CD4-positive, alpha-beta T cell treated with Interleukin-4 for 4 hours (primary cell): ENCODE results near the gene ERC2.

ENCODE experiments used
- DNase-seq: peaks from one replicate; pipeline ENCODE4 v3.0.0-alpha.2; 2020

Gene ERC2

DNA sequence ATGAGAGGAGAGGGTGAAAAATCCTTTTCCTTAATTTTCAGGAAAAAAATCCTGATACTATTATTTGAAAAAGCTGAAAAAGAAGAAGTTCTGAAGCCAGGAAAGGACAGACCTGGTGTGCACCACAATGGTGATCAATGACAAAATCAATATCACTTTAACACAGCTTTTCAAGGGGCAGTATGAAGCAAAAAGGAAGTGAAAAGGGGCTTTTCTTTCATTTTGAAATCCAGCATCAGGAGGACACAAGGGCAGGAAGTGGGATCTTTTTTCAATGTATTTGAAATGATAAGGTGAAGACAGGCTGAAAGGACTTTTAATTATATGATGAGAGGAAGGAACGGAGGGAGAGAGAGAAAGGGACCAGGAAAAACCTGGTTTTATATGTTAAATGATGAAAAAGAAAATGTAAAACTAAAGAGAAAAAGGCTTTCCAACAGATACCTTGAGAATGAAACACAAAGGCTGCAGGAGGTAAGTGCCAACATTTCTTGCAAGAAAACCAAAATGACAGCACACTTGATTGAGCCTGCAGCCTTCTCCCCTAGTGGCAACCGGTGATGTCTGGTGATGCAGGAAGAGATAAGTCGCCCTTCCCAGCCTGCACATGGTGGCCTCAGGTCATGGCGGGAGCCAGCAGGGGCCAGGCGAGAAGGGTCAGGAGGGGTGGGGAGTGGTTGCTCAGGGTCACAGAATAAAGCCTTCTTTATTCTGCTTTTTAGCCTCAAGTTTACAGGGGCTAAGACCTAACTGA is 744.4 kb downstream of the ERC2 start:
- no peak for DNase-seq

DNA sequence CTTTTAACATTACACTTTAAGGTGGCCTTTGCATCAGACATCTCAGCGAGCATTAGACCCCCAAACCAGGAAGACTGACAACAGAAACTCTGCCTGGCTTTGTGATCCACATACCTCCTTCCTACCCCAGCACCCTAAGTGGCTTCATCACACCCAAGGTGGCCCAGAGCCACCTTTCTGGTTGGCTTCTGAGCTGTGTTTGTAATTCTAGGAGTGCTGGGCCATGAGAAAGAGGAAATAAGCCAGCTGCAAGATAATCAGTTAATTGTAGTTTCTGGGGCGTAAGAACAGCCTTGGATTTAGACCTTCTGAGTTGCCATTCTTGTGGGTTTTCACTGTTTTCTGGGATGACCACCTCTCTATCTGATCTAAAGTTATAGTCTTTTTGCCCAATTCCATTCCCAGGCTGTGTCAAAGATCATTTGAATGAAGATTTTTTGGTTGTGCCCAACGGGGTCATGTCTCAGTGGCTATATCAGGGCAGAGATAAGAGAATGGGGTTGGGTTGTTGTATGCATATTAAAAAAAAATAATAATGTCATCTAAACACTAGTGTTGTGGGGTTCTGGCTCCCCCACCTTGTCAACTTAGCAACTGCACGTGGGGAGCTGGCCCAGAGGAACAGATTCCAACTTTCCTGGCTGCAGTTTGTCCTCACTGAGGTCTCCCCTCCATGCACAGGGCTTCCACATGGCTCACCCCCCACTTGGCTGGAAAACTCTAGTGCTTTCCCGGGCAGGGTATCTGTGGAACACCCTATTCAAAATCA is 746.4 kb downstream of the ERC2 start:
- no peak for DNase-seq

DNA sequence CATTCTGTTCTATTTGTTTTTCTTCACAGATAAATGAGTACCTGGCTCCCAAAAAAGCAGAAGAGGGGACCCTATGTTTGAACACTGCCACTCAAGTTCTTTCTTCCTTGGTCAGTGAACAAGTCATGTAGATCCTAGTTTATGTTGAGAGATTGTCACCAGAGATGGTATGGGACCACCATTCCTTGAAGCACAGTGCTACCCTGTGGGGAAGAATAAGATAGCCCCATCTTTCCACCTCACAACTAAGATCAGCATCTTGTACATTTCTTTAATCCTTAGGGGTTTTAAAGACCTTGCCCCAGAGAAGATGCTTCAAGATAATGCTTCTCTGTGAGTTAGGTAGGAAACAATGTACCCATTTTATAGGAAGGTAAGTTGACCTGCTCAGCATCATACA is 747.7 kb downstream of the ERC2 start:
- DNase-seq = no peak

DNA sequence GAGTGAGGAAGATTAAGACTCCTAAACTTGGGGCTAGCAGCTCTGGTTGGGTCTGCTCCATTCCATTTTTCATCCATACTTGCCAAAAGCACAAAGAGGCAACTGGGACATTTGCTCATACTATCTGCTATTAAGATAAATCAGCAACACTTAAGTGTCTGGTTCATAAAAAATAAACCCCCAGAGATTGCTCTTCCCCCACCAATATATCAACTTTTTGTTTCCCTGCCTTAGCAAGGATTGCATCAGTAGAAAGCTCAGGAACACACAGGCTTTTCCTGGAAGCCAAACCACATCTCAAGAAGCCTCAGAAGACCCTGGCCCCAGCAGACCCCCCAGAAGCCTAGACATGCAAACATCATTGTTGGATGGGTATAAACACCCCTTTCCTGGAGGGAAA is 748.8 kb downstream of the ERC2 start:
- no peak for DNase-seq

DNA sequence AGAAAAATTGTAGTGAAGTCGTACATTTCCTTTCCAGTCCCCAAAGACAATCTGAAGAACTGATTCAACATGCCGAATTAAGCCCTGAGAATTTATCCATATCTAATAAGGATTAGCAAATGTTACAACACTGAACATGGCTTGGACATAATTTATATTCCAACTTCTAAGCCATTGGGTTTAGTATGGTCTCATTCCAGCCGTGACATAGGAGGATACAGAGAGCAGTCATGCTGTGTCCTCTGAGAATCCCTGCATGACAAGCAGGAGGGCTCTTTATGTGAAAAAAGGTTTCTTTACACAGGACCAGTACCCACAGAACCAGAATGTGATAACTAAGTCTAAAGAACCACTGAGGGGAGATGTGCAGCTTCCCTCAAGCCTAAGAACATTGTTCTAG is 749.3 kb downstream of the ERC2 start:
- no peak for DNase-seq

DNA sequence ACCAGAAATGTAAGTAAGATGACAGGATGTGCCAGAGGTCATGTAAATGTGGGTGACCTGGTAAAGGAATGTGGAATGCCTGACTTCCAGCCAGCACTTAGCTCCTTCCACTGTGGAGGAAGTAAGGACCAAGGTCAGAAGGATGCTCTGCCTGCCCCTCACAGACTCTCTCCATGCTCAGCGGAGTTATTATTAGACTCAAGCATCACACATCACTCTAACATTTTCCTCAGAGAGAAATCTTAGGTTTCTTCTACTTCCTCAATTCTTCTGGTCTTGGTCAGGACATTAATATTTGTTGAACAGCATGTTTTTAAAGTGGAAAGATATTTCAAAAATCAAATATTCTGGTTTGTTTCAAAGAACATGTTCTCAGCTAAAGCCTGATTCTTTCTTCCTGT is 749.7 kb downstream of the ERC2 start:
- no peak for DNase-seq

DNA sequence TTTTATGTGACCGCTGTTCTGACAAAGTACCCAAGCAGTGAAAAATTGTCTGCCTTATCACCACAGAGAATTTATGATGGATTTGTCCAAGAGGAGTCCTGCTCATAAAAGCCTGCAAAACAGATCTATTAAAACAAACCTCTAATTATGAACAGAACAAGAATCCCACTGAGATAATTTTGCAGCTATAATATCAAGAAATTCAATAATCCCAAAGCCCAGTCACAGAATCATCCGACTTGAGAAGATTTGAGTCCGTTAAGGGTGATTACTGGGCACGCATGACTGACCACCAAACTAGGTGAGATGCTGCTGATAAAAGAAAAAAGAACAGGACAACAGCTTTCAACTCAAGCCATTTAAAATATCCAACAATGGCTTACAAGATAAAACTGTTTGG is 750.2 kb downstream of the ERC2 start:
- no peak for DNase-seq

DNA sequence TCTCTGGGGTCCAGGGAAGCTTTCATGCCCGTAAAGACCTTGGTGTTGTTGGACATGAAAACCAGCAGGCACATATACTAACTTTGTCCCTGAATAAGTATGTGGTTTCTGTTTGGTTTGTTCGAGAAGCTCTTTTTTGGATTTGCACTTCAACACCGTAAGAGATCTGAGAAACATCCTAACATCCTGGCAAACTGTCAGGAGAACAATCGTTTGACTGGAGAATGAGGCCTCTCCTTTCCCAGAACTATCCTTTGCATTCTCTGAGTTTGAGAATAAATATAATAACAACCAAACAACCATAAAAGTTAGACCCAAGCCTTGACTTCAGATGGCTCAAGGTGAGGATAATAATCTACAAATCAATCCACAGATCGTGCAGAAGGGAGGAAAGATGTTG is 750.8 kb downstream of the ERC2 start:
- DNase-seq = no peak

DNA sequence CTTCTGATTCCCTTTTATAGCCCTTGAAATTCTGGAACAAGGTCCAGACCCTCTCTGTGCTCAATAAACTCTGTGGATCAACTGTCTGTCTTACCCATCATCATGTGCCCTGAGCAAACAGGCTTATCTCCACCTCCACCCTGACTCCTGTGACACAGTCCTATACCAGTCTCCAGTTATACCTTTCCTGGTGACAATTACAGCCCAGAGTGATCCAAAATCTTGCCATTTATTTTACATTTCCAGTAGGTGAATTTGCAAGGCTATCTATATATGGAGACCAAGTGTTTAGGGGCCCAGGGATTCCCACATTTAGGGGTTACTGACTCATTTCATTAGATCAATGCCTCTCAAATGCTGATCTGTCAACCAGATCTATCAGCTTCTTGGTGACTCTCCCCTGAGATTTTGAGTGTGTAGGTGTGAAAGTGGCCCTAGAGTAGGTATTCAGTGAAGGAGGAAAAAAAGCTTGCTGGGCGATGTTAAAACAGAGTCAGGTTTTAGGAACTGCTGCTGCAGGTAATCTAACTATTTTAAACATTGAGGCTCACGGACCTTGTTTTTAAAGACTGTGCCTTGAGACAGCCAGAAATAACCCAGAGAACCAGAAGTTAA is 751.5 kb downstream of the ERC2 start:
- no peak for DNase-seq

DNA sequence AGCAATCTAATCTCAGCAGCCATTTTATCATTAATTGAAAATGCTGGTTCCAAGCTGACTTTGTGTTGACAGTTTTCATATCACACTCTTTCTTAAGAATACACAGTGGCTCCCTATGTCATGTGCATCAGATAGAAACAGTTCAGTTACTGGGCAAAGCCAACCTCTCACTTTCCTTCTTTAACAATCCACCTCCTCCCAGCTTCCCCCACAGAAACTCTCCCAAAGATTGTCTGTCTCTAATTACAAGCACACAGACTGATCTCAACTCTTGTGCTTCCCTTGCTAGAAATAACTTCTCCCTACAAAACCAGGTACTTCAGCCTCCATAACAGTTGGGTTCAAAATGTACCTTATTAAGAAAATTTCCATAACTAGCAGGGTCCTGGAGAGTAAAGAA is 752.2 kb downstream of the ERC2 start:
- DNase-seq = no peak

DNA sequence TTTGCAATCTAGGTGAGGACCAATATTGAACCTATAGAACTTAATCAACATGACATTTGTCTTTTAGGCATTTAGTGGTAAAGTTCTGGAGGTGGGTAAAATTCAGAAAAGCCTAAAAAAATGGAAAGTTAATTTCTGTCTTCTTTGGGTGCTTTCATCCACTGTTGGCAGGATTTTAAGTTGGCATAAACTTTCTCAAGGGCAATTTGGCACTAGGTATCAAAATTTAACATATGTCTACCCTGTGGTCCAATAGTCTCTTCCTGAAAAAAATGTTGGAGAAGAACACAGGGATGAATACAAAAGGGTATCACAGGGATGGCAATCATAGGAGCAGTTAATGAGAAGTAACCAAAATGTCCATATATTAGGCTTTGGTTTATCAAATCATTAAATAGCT is 754.2 kb downstream of the ERC2 start:
- no peak for DNase-seq

DNA sequence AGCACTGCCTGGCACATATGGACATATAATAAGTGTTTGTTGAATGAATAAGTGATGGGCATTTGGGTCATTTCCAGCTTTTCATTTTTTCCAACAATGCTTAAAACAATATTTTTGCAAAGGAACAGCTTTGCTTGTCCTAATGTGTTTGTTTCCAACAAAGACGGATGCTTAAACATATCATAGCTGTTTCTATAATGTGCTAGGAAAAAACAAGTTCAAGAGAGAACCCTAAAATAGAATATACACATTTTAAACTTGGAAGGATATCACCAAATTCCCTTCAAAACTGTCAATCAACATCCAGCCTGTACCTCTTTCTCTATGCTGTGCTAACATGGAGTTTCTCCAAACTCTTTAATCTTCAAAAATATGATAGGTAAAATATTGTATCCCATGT is 756.6 kb downstream of the ERC2 start:
- DNase-seq = no peak

DNA sequence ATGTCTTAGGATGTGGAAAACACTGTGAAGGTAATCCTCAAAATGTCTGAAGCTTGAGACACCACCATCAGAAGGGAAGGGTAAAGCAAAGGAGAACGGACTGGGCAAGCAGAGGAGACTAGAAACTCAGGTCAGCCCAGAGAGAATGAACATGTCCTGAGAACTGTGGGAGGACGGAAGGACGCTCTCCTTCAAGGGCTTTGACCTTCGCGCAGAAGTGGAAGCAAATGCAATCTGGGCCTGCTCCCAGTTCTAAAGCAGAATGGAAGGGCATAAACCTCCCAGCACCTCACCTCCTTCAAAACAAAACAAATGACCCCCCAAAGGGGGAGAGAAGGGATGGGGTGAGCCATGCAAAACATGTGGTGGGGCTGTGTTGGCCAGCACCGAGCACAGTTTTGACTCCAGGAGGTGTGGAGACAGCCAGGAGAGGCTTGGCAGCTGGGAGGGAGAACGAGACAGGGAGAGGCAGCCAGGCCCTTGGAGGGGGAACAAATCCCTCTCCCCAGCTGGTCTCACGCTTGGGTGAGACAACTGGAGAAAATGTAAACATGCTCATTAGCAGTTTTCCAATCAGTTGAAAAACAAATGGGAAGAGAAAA is 758.8 kb downstream of the ERC2 start:
- DNase-seq = no peak

DNA sequence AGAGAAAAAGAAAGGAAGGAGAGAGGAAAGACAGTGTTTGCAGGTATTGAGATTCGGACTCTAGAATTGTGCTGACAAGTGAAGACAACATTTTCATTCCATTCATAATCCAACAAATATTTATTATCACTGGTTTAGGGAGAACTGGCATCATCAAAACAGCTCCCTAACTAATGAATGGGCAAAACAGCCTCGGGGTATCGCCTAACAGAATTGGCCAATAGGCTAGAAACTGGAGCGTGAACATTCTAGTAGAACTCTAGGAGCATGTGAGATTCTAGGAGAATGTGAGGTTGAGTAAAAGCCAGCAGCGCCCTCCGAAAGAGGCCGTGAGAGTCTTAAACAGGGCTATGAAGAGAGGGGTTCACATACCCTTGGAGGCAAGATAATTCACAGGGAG is 759.3 kb downstream of the ERC2 start:
- DNase-seq = no peak

DNA sequence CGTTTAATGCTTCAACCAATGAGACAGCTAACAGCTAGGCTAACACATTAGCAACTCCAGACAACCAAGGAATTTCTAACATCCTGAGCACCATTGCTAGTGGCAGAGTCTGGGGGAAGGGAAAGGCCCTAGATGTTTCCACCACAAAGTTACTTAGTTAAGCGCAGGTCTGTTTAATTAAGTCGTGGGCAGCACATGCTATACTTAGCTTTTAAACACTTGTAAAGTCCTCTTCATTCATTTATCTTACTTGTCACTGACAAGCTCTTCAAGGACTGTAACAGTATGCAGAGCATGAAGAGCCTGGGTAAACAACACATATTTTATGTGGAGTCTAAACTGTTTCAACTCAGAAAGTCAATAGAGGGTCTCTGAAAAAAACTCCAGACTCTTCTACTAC is 760.0 kb downstream of the ERC2 start:
- no peak for DNase-seq

DNA sequence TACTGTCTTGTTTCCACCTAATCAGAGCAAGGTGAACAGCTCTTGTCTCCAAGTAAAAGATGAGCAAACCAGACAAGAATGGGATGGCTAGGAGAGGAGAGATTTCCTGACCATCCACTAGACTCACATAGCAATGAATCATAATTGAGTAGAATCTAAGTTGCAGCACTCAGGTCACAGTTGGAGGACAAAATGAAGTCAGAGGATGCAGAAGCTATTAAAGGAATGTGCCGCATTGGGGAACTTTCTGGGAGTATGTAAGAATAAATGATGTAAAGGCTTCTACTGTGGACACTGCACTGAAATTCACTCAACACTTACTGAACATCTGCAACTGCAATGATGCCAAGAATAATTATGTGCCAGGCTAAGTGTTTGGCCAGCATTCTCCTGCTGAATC is 763.7 kb downstream of the ERC2 start:
- DNase-seq = no peak

DNA sequence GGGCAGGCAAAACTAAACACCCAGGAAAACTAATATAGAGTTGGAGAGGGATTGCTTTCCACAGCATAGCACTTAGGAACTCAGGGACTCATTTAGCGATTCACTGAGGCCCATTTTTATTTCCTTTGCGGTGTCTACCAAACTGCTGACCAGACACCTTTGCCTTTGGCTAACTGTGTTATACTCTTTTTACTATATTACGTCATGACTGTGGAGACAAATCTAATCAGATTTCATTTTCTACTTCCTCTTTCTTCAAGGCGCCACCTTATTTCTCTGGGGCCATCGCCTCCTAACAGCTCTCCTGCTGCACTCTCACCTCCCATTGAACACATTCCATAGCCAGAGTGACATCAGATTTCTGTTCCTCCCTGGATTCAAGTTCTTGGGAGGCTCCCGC is 765.4 kb downstream of the ERC2 start:
- no peak for DNase-seq

DNA sequence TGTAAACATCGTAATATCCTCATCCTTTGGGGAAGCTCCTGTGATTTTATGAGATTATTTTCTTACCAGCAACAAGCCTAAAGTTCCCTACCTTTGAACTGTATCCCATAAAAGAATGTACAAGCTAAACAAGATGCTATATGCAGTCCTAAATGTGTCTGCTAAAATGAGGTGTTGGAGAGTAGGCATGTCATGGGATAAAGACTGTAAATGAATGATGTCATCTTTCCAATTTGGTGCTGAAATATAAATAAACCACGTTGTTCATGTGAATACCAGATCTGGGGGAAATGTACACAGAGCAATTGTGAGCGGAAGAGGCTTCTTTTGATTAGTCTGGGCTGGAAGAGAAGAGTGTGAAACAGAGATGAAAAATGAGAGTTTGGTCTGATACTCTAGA is 766.3 kb downstream of the ERC2 start:
- DNase-seq = no peak

DNA sequence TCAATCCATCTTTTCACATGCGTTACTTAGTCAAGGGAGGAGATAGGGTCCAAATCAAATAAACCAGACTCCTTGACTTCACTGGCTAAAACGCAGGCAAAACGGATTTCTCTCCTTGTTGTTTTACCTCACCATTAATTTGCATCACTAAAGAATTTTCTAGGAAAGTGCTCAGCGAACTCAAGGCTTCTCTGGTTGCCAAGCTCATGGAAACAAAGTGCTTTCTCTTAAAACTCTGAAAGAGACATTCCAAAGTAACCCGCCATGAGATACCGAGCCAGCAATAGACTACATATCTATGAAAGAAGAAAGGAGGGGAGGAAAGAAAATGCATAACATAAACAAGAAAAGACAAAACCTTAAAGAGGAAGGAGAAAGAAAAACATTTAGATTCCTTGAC is 769.4 kb downstream of the ERC2 start:
- DNase-seq = no peak

DNA sequence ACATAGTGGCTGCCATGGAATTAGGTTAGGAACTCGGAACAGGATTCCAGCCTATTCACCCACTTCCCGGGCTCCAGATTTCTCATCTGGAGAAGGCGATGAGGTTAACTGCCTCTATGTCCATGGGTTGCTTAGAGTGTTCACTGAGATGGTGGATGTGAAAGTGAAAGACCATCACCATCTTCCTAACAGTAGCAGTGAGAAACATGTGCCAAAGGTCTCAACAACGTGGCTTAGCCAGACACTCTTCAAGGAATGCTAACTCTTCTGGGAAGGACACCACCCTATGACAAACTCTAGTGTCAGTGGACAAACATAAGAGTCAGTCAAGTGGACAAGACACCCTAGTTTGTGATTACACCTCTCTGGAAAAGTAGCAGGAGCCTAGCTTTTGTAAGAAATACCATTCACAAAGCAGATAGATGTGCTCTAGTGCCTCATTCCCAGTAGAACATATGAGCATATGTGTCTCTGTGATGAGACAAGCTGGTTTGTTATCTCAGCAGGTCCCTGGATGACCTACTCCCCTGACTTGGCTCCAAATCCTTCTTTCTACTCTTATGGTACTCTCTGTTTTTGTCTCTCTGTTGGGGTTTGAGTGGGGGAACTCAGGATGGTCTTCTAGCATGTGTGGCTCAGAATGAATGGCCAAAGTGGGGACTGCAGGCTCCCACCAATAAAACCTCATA is 770.9 kb downstream of the ERC2 start:
- DNase-seq = no peak

DNA sequence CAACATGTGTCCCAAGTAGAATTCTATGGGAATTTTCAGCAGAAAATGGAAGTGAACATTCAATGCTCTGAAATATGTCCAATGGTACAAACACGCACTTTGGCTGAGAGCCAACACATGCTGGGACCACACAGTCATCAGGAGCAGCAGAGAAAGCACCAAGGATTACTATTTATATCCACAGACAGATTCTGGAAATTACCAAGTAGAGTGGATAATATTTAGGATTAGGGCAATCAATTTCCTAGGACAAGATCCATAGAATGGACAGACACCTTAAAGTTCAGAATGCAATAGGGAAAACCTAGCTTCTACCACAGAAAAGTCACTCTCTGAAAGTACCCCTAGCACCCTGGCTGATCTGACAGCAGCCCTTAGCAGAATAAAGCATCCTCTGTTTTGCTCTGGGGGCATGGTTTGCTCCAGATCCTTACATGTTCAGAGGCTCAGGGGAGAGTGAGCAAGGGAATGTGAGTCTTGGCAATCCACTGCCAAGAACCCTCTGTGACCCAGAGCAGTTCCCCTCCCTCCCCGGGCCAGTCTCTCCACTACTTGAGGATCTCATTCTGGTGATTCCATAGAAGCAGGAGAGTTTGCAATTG is 775.2 kb downstream of the ERC2 start:
- no peak for DNase-seq

DNA sequence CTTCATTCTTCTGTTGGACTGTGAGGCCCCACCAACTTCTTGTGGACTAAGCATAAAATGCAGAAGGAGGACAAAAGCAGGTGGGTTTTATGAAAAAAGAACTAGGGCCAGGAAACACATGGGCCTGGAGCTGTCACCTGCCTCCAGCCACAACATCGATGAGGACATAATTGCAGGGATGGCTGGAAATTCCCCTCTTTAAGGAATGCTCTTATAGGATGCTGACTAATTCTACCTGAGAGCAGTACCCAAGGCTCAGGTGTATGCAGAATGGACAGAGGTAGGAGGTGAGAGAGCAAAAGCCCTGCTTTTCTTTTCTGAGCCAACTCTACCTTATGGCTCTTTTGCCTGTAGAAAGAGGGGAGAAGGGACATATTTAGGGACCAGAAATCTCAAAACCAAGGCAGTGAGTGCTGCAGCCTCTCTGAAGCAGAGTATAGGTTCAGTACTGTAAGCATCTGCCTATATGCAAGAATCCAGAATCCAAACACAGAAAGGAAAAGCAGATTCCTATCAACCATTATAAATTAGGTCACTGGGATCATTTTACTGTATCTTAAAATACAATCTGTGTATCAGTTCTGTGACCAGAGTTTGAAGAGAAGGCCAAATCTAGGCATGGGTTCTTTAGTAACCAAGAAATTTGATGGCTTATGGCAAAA is 775.8 kb downstream of the ERC2 start:
- no peak for DNase-seq
